ENCODE results near the gene NCOA7.

DNA sequence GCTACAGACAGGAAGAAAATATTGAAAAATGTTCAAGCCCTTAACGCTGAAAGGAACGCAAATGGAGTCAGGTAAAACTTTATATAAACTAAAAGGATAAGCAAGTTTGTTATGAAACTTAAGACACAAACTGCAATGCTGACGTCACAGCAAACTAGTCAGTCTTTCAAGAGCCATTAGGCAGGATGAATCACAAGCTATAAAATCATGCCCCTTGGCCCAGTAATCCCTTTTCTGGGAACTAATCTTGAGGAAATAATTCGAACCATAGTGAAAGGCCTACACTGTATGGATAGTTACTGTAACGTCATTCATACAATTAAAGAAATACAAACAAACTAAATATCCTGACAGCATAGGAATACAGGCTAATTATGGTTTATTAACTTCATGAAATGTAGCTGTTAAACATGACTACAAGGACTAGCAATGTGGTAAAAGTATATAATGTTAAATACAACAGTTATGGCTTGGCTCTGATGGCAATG, 123.1 kb downstream of the NCOA7 start:
- TF ChIP-seq MYC (IDR thresholded peaks at IDR 0.05; ENCODE audit: insufficient read depth, insufficient read length, insufficient replicate concordance, low read length, severe bottlenecking) (no peak), TCF12 (IDR thresholded peaks at IDR 0.05; ENCODE audit: low read depth, low read length) (no peak), CBFB (IDR thresholded peaks at IDR 0.05; ENCODE audit: low read depth) (no peak), JUND (IDR thresholded peaks at IDR 0.05; ENCODE audit: low read depth, low read length) (no peak), RELA (IDR thresholded peaks at IDR 0.05; ENCODE audit: borderline replicate concordance, partially characterized antibody) (no peak), POLR2AphosphoS5 (IDR thresholded peaks at IDR 0.05; ENCODE audit: low read length) (no peak), TCF3 (IDR thresholded peaks at IDR 0.05; ENCODE audit: borderline replicate concordance, insufficient read depth, low read depth, low read length) (no peak), HDAC6 (IDR thresholded peaks at IDR 0.05; ENCODE audit: unreplicated experiment) (no peak), CHD2 (IDR thresholded peaks at IDR 0.05; ENCODE audit: borderline replicate concordance, low read depth, low read length) (no peak), ELK1 (IDR thresholded peaks at IDR 0.05; ENCODE audit: low read depth, low read length) (no peak), POLR2A (IDR thresholded peaks at IDR 0.05; ENCODE audit: low read depth, low read length) (no peak), MEF2A (IDR thresholded peaks at IDR 0.05; ENCODE audit: insufficient read depth, low read depth, low read length) (no peak), REST (IDR thresholded peaks at IDR 0.05; ENCODE audit: low read depth, low read length) (no peak)

Data from GM12878 (cell line).